SK-N-MC (cell line): Measurements from ENCODE around the gene ANKRD23.

ENCODE experiments used
- EZH2 ChIP-seq: fragments of 200-600 bp; sonication (generic); IDR thresholded peaks from one replicate; pipeline ENCODE4 v1.6.1; 2017; ENCODE audit warnings: antibody characterized with exemption
- POLR2AphosphoS5 ChIP-seq: IDR thresholded peaks from 2 replicates; pipeline ENCODE4 v1.6.1; 2012; ENCODE audit warnings: mild to moderate bottlenecking, low read depth, low read length, borderline replicate concordance

GRCh38 chr2:96878171-96878570 lies 34.4 kb upstream of the ANKRD23 start:
- TF ChIP-seq EZH2 (no peak), POLR2AphosphoS5 (no peak)
